A204.1 (cell line): ENCODE data around the gene ATP8B3.

Source experiments
- FAIRE-seq: peaks from 2 replicates; lab custom pipeline; 2012; peaks lifted over from hg19 to GRCh38; lab: Jason Lieb, UNC

The ATP8B3 gene

GRCh38 chr19:1796395-1797142 is 15.5 kb downstream of the ATP8B3 start:
- no peak for FAIRE-seq

DNA sequence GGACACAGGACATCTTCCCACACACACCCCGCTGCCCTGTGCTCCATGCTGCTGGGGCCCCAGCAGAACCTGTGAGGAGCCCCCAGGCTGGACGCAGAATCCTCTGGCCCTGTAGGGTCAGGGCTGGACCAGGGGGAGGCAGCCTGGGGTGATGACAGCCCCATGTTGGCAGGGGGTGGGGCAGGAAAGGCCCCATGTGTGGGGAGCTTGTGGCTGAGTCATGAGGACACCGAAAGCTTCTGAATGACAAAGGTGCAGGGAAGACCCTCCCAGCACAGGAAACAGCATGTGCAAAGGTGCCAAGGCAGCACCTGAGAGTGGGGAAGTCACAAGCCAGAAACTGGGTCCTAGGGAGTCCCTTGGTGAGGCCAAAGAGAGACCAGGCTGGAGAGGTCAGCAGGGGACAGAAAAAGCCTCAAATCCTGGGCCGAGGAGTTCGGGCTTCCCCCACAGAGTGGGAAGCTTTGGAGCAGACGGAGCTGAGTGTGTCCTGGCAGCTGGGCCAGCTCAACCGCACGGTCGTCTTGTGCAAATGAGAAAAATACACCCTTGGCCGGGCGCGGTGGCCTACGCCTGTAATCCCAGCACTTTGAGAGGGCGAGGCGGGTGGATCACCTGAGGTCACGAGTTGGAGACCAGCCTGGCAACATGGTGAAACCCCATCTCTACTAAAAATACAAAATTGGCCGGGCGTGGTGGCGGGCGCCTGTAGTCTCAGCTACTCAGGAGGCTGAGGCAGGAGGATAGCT is 17.5 kb downstream of the ATP8B3 start:
- FAIRE-seq = no peak

DNA sequence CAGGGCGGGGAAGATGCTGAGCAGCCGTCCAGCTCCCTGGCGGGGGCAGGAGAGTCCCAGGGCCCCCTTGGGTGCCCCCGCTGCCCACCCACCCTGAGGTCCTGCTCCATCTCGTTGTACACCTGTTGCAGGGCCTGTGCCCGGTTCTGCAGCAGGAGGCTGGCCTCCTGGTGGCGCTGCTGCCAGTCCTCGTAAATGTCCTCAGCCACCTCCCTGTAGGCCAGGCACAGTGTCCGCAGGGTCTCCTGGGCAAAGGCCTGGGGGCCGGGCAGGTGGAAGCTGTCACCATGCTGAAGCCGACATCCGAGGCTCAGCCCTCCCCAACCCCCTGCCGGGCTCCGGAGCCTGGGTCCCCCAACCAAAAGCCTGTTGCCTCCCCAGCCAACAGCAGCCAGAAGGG is 20.2 kb downstream of the ATP8B3 start:
- no peak for FAIRE-seq

DNA sequence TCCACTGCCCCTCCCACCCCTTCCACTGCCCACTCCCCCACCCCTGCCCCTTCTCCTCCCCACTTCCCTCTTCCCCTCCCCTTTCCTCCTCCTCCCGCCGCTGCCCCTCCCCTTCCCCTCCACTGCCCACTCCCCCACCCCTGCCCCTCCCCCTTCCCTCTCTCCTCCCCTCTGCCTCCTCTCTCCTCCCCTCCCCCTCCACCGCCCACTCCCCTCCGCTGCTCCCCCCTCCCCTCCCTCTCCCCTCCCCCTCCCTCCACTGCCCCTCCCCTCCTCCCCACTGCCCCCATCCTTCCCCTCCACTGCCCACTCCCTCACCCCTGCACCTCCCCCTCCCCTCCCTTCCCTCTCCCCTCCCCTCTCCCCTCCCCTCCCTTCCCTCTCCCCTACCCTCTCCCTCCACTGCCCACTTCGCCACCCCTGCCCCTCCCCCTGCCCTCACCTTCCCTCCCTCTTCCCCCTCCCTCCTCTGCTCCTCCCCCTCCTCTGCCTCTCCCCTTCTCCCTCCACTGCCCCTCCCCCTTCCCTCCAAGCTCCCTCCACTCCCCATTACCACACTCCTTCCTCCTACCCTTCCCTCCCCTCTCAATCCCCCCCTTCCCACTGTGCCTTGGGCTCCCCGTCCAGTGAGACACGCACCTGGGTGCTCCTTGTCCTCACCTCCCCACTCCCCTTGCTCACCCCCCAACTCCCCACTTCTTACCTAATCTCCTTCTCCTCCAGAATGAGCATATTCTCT is 21.9 kb downstream of the ATP8B3 start:
- no peak for FAIRE-seq

DNA sequence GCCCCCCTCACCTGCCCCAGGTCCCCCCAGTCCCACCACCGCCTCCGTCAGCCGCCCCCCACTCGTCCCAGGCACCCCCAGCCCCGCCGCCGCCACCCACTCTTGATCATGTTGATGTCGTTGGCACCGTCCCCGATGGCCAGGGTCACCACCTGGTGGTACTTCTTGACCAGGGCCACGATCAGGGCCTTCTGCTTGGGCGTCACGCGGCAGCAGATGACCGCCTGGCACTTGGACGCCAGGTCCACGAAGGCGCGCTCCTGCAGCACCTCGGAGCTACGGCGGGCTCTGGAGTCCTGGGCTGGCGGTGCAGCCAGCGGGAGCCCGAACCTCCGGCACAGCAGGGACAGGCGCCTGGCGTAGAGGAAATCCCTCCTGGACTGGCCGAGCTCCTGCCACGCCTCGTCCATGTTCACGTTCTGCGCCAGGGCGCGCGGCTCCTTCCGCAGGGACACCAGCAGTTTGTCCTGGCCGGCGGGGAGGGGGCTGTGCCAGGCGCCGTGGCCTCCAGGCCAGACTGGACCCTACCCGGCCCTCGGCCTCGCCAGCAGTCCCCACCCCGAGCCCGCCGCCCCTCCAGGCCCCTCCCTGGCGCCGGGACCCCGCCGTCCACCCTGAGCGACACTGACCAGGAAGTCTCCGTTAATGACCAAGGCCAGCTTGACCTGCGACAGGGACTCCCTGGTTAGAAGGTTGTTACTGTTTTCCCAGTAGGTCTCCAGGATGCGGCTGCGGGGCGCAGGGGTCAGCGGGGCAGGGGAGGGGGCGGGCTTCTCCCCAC is 22.6 kb downstream of the ATP8B3 start:
- FAIRE-seq = no peak

GRCh38 chr19:1787116-1787515 is 25.0 kb downstream of the ATP8B3 start:
- FAIRE-seq = no peak

- no peak for FAIRE-seq
Observed at GRCh38 chr19:1786668-1787067, 25.4 kb downstream of the ATP8B3 start.

- FAIRE-seq = no peak
Observed at GRCh38 chr19:1785310-1785709, 26.8 kb downstream of the ATP8B3 start.

- no peak for FAIRE-seq
Observed at GRCh38 chr19:1783874-1784273, 28.2 kb downstream of the ATP8B3 start.

DNA sequence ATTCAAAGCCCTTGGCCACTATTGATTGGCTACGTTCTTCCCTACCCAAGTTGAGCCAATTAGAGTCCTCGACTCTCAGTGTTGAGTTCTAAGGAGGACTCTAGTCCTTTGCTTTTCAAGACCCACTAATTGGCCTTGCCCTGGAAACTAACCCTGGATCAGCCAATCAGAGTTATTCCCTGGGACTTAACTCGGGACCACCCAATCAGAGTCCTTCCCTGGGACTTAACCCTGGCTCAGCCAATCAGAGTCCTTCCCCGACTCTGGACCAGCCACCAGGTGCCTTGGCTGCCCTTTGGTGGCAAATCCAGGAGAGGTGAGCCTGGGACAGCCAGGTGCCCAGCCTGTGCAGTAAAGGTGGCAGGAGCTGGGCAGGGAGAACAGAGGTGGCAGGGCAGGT is 28.7 kb downstream of the ATP8B3 start:
- FAIRE-seq = no peak

GRCh38 chr19:1782521-1782920 is 29.6 kb downstream of the ATP8B3 start:
- no peak for FAIRE-seq

DNA sequence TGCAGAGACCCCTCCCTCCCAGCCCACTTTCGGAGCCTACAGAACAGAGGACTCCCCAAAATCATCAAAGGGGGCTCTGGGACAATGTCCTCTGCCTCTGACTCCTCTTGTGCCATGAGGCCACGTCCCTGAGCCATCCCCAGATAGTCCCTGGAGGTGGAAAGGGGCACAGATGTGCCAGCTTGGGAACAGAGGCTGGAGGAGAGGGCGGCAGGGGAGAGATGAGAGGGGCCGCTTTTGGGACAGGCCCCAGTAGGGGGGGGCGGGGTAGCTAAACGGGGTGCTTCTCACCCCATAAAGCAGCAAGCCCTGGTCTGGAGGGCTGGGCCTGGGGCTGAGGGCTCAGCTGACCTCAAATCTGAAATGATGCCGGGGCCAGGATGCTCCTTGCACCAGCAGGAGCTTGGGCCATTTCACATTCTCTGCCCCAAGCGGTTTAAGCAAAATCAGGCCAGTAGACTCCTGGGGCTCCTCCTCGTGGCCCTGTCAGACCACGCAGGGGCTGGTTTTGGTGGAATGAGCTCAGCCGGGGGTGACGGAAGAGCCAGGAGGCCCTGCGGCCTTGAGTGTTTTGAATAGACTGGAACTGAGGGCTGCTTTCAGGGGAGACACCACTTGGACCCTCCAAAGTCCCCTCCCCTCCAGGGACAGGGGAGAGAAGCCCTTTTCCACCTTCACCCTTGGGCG is 31.7 kb downstream of the ATP8B3 start:
- FAIRE-seq = no peak

GRCh38 chr19:1779574-1779973 is 32.5 kb downstream of the ATP8B3 start:
- no peak for FAIRE-seq

- no peak for FAIRE-seq
Observed at GRCh38 chr19:1777149-1777548, 34.9 kb downstream of the ATP8B3 start.

- no peak for FAIRE-seq
Observed at GRCh38 chr19:1776606-1777147, 35.4 kb downstream of the ATP8B3 start.

DNA sequence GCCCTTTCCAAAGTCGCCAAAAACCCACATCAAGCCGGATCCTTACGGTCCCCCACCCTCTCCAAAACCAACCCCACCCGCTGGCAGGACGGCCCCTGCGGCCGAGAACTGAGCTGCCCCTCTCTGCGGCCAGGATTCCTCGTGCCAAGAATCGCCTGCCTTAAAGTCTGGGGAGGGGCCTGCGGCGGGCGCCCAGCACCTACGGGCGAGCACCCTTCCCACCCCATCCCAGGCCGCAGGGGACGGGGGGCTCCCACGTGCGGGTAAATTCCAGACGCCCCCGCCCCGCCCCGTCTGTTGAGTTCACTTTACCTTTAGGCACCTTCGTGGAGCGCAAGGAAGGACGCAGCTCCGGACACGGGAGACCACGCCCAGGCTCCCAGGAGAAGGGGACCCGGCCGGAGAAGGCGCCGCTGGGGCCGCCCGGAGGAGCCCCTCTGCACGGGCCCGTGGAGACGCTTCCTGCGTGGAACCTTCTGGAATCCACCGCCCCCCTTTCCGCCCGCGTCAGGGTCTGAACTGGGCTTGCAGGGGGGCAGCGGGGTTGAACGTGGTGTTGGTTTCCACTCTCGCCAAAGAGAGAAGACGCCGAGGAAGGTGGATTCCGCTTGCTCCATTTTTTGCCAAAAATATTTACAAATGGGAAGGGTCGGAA is 36.0 kb downstream of the ATP8B3 start:
- no peak for FAIRE-seq

DNA sequence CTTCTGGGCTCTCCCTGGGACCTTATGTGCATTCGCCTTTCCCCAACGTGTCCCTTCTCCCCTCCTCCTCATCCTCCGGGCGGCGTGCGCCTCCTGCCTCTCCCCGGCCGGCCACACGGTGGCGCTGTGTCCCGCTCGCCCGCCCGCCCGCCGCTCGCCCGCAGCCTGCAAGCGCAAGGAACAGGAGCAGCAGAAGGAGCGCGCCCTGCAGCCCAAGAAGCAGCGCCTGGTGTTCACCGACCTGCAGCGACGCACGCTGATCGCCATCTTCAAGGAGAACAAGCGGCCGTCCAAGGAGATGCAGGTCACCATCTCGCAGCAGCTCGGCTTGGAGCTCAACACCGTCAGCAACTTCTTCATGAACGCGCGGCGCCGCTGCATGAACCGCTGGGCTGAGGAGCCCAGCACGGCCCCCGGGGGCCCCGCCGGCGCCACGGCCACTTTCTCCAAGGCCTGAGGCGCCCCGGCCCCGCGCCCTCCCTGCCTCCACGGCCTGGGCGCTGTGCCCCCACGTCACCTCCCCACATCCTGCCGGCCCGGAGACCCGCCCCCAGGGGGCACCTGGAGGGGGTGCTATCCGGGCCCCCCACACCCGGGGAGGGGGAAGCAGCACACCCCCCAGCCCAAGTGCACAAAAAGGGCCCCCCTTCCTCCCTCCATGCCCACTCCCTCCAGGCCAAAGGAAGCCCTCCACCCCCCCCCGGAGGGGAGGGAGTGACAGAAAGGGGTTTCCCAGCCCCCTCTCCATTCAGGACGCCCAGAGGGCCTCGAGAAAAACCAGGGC is 36.9 kb downstream of the ATP8B3 start:
- no peak for FAIRE-seq

GRCh38 chr19:1773184-1773583 is 38.9 kb downstream of the ATP8B3 start:
- no peak for FAIRE-seq

DNA sequence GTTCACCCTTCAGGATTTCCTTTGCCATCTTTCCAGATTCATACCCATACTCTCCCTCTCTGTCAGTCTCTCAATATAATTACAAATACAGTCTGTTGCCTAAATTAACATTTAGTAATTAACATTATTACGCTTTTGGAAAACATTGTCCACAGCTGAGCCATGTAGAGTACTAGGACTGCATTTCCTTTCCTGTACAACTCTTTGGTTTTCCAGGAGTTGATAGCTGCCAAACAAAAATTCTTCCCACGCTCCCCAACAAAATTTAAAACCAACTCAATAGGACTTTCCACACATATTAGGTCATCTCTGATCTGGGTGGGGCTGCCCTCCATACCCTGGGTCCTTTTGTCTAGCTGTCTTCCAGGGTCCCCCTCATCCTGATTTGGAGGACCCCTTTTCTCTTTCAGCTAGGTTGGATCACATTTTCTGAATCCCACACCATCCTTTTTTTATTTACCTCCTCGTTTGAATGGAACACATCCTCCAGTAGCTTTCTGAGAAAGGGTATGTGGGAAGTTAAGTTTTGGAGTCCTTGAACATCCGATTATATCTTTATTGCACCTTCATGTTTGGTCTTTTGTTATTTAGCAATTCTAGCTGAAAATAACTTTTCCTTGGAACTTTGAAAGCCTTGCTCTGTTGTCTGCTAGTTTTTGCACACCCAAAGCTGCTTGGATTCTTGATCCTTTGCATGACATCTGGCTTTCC is 41.1 kb downstream of the ATP8B3 start:
- no peak for FAIRE-seq

- no peak for FAIRE-seq
Observed at GRCh38 chr19:1769645-1769985, 42.5 kb downstream of the ATP8B3 start.
